Adrenal gland (tissue), 12 donors: Measurements from ENCODE around the gene FADS2. TPM values are rescaled to one million over a fixed set of nuclear protein-coding genes. Genes with fewer than 3 reads are reported as not detected.

ENCODE experiments used
- DNase-seq, 7 donors: peaks; one replicate each; pipeline ENCODE4 v3.0.0-alpha.2; 2019 to 2020
- H3K27ac ChIP-seq, 5 donors: fragments of 200-600 bp; sonication (generic) in 4 of 5; 1 replicate in 3 of 5; 2 replicates in 2 of 5; pipeline versions ENCODE4 v1.5.1 to v1.8.0; 2016 to 2020; ENCODE audit warnings: mild to moderate bottlenecking in 1 of 5
- H3K27me3 ChIP-seq: fragments of 200-600 bp; 2 replicates; pipeline ENCODE4 v1.8.0; 2021
- H3K36me3 ChIP-seq, 2 donors: fragments of 200-600 bp; replicated peaks in 1 of 2; 1 replicate in 1 of 2; 2 replicates in 1 of 2; pipeline versions ENCODE4 v1.5.1 to v1.8.0; 2018 to 2022
- H3K4me1 ChIP-seq, 2 donors: fragments of 200-600 bp; replicated peaks in 1 of 2; 1 replicate in 1 of 2; 2 replicates in 1 of 2; pipeline versions ENCODE4 v1.5.1 to v1.8.0; 2018 to 2021
- H3K4me3 ChIP-seq, 4 donors: fragments of 200-600 bp; sonication (generic) in 3 of 4; one replicate each; pipeline ENCODE4 v1.5.1; 2016 to 2018
- H3K9me3 ChIP-seq, 3 donors: fragments of 200-600 bp; sonication (generic) in 1 of 3; replicated peaks in 1 of 3; 1 replicate in 2 of 3; 2 replicates in 1 of 3; pipeline versions ENCODE4 v1.5.1 to v1.8.0; 2016 to 2021
- CTCF ChIP-seq, 6 experiments: fragments of 450-650 bp in 4 of 6; fragments of 200-600 bp in 2 of 6; sonication (generic) in 1 of 6; IDR thresholded peaks; 1 replicate in 5 of 6; 2 replicates in 1 of 6; pipeline versions ENCODE4 v1.5.1 to v1.8.0; 2016 to 2021; ENCODE audit warnings: antibody characterized with exemption in 6 of 6, mild to moderate bottlenecking in 2 of 6, moderate library complexity in 1 of 6
- POLR2A ChIP-seq, 2 donors: fragments of 450-650 bp; IDR thresholded peaks; one replicate each; pipeline ENCODE4 v1.6.1; 2017; ENCODE audit warnings: antibody characterized with exemption in 2 of 2, mild to moderate bottlenecking in 2 of 2, moderate library complexity in 1 of 2
- WGBS, 4 donors: extraction: QIAGEN DNeasy Blood & Tissue Kit in 2 of 4; methylation state at CpG; one replicate each; pipeline versions ENCODE4 v1.1.5 to v1.1.7; 2013 to 2017; 5-methylcytosine and 5-hydroxymethylcytosine counted together
- intact Hi-C, 2 donors: fragments of 100-400 bp; cut with DNase I; formaldehyde crosslinking; loops; one replicate each; pipeline versions ENCODE4 v1.14.1 to v1.15.0; 2022 to 2023
- polyA plus RNA-seq, 3 donors: library from polyadenylated mRNA; stranded (reverse); fragments of 200-250 nt in 2 of 3; fragments of 350-450 nt in 1 of 3; fragmentation: Illumina TruSeq in 1 of 3; extraction: RNeasy Lipid Tissue Mini Kit (QIAGEN cat#74804) in 1 of 3; gene quantifications; one replicate each; pipeline ENCODE4 v1.2.3, GENCODE V29; 2013 to 2014
- total RNA-seq, 9 donors: library from RNA; depleted of rRNA in 4 of 9; stranded (reverse); fragments of >200 nt in 4 of 9; fragments of 120-200 nt in 1 of 9; fragmentation: NEBNext Ultra II Directional in 1 of 9; extraction: Animal tissue kit (Norgen Biotek cat#: 25700) in 1 of 9; gene quantifications; one replicate each; pipeline versions ENCODE4 v1.1.0 to v1.2.4, GENCODE V29; 2013 to 2023
- donor health status: healthy with polysubstance abuse.
- donor health status: Bipolar disorder and iron deficiency.
- donor health status: DM: yes; HTN: yes; CAD: no.
- donor health status: DM: no; HTN: no; CAD: no.
- donor health status: DM: no; HTN: no; CAD: no.
- donor health status: DM: yes; HTN: yes; CAD: no.

The FADS2 gene
- total and polyA plus RNA-seq, 12 donors: 134 to 1,327 (median 488) TPM

- DNase-seq: peak in 5 of 7 donors; percentile 49 to 81 (median 63)
- Histone ChIP-seq H3K36me3 (peaks cover 0 to 39% of the 10 kb centered on the region in 2 donors), H3K4me1 (peaks cover 9 to 13% of the 10 kb centered on the region in 2 donors), H3K4me3 (peak overlapping the region in 2 of 4 donors; percentile 48 to 58), H3K27me3 (no peaks in the 10 kb centered on the region), H3K9me3 (no peaks in the 10 kb centered on the region), H3K27ac (peak overlapping the region; percentile 64 to 99 (median 99))
- intact Hi-C loops: no loop called here
- peak in 1 of 2 donors; percentile 5 for TF ChIP-seq POLR2A (IDR thresholded peaks at IDR 0.05)
- TF ChIP-seq CTCF (IDR thresholded peaks at IDR 0.05): no peak
- whole genome bisulfite sequencing, 4 donors: 74 to 80% (median 78%) methylated on average over 16 of the region's 16 CpGs
These were observed 13.7 kb upstream of the FADS2 start for GRCh38 chr11:61814247-61814957.

GRCh38 chr11:61814958-61815789, 12.9 kb upstream of the FADS2 start:
- WGBS, 4 donors: 0 to 1% (median 1%) methylated on average over 17 to 66 of the region's 66 CpGs
- Histone ChIP-seq H3K9me3 (no peaks in the 10 kb centered on the region), H3K27ac (peak overlapping the region; percentile 95 to 99 (median 99)), H3K27me3 (no peaks in the 10 kb centered on the region), H3K36me3 (peaks cover 0 to 31% of the 10 kb centered on the region in 2 donors), H3K4me1 (peaks cover 9 to 13% of the 10 kb centered on the region in 2 donors), H3K4me3 (peak overlapping the region in 3 of 4 donors; percentile 13 to 58 (median 52))
- TF ChIP-seq POLR2A (IDR thresholded peaks at IDR 0.05) (peak; percentile 97 to 99), CTCF (IDR thresholded peaks at IDR 0.05) (no peak)
- intact Hi-C loops: no loop called here
- peak; percentile 98 to 99 (median 98) for DNase-seq

GRCh38 chr11:61815790-61816735, 12.0 kb upstream of the FADS2 start:
- Histone ChIP-seq H3K36me3 (peaks cover 0 to 23% of the 10 kb centered on the region in 2 donors), H3K27ac (peak overlapping the region; percentile 95 to 99 (median 99)), H3K9me3 (no peaks in the 10 kb centered on the region), H3K27me3 (no peaks in the 10 kb centered on the region), H3K4me1 (peaks cover 9 to 13% of the 10 kb centered on the region in 2 donors), H3K4me3 (peak overlapping the region; percentile 13 to 58 (median 42))
- TF ChIP-seq CTCF (IDR thresholded peaks at IDR 0.05) (no peak), POLR2A (IDR thresholded peaks at IDR 0.05) (peak; percentile 54 to 63)
- intact Hi-C loops: no loop called here
- peak; percentile 74 to 91 (median 81) for DNase-seq
- whole genome bisulfite sequencing, 4 donors: 0 to 2% (median 1%) methylated on average over 16 to 69 of the region's 69 CpGs
